Pons (tissue), 1 donor: ENCODE data around the gene DIDO1.
"Not testable (repeated sequence)": the region's sequence is repeated elsewhere in the genome, so short reads cannot be mapped to it uniquely, and the experiment has no call there.

Experiments used
- DNase-seq: peaks from one replicate; pipeline ENCODE4 v3.0.0-alpha.2; 2016; ENCODE audit warnings: low spot score

DIDO1 gene

DNA sequence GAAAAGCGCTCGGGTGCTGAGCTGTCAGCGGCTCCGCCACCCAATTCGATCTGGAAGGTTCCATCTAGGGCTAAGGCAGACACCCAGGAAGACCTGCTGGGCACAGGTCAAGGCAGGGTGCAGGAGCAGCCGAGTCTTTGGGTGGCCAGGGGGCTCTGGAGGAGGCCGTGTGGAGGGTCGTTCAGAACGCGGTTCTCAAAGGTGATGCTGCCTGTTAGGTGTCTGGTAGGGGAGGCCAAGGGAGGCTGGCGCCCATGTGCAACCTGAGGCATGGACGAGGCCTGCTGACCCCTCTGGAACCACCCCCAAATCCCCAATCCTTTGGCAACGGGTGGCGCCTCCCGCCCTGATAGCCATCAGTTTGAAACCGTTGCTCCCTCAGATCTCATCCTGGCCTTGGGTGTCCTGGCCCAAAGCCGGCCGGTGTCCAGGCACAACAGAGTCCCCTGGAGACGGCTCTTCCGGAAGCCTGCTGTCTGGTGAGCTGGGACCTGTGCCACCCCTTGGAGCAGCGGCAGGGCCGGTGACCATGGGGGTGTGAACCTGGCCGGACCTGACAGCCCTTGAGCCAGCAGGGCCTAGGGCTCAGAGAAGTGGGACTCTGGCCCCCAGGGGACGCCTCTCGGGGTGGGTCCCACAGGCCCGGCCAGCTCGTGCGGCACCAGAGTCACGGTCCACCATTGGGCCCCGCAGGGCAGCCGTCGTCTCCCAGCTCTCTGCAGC, 36.7 kb upstream of the DIDO1 start:
- no peak for DNase-seq

DNA sequence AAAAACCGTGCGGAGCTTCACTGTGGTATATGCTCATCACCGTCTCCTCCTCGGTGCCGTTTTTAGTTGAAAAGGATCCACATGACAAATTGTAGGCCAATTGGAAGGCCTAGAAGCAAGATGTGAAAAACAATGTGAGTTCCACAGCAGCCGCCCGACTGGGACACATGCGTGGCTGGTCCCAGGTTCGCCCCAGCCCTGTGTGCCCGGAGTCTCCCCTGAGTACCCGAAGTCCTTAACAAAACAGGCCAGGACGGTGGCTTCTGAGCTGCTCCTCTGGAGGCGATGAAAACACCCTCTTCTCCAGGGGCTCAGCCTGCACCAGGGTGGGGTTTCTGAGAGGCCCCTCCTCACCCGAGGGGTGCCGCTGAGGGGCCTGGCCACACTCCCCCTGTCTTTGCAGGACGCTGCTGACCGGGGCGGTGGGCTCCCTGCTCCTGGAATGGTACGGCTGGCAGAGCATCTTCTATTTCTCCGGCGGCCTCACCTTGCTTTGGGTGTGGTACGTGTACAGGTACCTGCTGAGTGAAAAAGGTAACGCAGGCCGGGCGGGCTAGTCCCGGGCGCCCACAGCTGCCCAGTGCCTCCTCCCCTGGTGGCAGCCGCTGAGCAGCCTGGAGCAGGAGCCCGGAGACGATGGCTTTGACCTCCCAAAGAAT, 36.0 kb upstream of the DIDO1 start:
- no peak for DNase-seq

DNA sequence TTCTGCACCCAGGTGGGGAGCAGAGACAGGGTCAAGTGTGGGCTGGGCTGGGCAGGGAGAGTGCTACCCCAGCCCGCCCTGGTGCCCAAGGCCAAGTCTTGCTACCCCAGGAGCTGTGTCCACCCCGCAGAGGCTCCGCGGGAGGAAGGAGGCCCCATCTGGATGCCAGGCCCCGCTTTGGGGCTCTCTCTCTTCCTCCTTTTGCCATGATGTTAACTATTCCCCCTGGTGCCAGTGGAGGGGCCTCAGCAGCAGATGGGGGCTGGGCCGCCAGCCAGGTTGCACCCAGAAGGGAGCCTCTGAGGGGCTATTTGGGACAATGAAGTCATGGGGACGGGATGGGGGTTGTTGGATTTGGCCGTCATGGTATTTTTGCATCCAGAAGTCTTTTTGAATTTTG, 35.5 kb upstream of the DIDO1 start:
- no peak for DNase-seq

DNA sequence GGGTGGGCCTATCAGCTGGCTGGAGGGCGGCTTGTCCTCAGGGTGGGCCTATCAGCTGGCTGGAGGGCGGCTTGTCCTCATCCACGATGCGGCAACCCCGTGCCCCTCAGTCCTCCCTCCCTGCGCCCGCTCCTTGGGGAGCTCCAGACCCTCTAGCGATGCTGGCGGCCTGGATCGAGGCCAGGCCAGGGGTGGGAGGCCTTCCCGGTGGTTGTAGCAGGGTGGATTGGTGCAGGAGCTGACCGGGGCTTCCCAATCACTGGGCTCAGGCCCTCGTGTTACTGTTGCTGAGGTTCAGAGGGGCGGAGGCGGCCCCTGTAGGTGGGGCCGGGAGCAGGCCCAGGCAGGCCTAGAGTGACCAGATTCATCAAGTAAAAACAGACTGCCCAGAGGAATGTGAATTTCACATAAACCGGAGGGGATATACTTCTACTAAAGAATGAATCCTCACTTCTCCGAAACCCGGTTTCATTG, 35.0 kb upstream of the DIDO1 start:
- DNase-seq, result no peak

DNA sequence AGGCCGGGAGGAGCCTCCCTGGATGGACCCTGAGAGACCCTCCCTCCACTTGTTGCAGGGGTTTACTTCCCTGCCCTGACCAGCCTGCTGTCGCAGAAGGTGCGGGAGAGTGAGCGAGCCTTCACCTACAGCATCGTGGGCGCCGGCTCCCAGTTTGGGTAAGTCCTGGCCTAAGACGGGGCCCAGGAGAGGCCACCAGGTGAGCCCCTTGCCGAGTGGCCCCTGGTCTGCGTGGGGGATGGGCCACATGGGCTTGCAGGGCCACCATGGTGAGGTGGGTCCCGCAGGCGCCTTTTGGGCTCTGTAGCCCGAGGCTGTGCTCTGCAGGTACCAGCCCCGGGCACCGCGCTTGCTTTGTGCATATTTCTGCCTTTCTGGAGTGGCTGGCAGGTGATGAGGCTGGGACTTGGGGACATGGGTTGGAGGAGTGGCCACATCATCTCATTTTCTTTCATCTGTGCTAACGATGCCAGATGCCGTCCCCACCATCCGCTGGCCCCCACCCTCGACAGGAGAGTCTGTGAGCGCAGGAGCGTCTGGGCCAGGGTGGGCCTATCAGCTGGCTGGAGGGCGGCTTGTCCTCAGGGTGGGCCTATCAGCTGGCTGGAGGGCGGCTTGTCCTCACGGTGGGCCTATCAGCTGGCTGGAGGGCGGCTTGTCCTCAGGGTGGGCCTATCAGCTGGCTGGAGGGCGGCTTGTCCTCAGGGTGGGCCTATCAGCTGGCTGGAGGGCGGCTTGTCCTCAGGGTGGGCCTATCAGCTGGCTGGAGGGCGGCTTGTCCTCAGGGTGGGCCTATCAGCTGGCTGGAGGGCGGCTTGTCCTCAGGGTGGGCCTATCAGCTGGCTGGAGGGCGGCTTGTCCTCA, 34.4 kb upstream of the DIDO1 start:
- DNase-seq, result not testable (repeated sequence)

DNA sequence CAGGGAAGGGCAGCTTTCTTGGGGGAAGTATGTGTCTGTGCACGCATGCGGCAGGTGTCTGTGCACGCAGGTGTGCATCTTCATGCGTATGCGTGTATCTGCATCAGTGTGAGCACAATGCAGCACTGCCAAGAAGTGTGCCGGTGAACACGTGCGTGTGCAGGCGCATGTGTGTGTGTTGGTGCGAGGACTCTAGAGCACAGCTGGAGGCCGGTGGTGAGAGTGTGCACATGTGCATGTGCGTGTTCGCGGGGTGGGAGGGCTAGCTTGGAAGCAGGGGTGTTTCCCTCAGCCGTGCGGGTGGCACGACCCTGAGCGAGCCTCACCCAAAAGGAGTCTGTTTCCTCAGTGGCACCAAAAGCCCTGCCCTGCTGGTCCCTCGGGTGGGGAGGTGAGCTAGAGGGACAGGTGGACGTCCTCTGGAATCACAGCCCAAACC, 33.7 kb upstream of the DIDO1 start:
- DNase-seq, result no peak

DNA sequence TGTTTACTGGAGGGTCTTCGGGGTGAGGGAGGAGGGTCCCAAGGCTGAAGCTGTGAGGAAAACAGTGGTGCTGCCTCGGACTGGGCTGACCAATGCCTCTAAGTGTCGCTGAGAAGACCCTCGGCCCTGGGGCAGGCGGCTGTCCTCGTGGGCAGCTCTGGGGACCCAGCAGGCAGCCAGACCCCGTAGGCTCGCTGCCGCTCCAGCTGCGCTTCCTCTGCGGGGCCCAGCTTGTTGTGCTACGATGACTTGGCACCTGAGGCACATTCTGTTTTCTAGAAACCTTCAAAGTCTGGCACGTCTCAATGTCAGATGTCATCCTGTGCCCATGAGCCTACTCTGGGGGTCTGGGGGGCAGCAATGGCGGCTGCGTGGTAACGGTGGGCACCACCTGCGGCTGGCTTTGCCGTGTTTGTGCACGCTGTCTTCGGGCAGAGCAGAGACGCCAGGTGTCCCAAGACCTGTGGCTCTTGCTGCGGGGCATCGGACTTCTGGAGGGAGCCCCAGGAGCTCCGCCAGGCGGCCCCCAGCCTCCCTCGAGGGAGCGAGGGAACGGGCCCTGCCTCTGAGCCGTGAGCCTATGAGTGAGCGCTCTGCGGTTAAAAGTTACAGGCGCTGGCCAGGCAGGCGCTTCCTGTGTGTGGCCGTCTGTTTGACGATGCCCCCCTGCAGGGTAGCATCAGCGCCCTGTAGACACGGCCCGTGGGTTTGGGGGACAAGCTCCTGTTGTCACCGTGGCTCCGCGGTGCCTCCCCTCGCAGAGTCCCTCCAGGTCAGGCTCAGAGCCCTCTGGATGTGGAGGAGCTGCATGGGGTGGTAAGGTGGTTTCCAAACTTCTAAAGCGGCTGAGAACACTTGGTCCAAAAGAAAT, 33.0 kb upstream of the DIDO1 start:
- DNase-seq, result no peak

DNA sequence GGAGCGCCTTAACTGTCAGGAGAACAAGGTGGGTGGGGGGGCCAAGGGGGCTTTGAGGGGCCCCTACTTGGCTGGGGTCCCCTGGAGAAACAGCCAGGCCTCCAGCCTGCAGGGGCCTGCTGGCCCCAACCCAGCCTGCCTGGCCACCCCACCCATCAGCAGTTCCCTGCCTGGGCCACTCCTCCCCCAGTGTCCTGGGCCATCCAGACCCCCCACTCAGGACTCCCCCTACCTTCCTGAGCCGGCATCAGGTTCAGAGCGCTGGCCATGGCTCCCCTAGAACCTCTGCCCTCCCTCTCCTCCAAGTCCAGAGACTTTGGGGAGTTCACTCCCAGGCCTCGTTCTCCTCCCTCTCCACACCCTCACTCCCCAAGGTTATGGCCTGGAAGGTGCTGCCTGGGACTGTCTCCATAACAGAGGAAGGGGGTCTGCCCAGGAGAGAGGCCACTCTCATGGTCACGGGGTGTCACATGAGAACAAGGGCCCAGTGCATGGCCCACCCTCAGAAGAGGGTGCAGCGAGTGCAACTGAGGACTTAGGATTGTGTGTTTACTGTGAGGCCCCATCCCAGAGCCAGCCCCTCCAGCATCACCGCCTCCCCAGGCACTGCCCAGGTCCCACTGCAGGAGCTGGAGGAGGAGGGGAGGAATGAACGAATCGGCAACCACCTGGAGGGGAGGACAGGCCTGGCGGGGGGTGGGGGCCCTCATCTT, 32.2 kb upstream of the DIDO1 start:
- no peak for DNase-seq

DNA sequence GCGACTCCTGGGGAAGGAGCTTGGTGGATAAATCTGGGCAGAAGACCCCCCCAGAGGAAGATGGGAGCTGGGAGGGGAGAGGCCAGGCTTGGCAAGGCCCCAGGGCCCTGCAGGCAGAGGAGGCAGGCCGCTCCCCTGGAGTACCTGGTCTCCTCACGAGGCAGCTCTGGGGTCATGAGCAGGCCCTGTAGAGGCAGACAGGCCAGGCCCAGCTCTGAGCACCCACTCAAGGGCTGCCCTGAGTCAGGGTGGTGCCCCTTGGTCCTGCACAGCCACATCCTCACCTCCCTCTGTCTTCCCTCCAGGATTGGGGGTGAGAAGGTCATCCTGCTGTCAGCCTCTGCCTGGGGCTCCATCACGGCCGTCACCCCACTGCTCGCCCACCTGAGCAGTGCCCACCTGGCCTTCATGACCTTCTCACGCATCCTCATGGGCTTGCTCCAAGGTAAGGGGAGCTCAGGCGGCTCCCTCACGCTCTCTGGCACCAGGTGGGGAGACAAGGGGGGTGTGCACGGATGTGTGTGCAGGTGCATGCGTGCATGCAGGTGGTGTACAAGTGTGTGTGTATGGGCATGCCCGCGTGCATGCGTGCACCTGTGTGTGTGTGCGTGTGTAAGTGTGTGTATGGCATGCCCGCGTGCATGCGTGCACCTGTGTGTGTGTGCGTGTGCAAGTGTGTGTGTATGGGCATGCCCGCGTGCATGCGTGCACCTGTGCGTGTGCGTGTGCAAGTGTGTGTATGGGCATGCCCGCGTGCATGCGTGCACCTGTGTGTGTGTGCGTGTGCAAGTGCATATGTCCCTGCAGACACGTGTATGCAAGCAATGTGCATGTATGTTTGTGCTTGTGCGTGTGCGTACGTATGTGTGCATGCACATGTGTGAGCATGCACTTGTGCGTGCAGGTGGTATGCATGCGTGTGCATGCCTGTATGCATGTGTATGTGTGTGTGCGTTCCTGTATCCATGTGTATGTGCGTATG, 31.1 kb upstream of the DIDO1 start:
- DNase-seq, result no peak

DNA sequence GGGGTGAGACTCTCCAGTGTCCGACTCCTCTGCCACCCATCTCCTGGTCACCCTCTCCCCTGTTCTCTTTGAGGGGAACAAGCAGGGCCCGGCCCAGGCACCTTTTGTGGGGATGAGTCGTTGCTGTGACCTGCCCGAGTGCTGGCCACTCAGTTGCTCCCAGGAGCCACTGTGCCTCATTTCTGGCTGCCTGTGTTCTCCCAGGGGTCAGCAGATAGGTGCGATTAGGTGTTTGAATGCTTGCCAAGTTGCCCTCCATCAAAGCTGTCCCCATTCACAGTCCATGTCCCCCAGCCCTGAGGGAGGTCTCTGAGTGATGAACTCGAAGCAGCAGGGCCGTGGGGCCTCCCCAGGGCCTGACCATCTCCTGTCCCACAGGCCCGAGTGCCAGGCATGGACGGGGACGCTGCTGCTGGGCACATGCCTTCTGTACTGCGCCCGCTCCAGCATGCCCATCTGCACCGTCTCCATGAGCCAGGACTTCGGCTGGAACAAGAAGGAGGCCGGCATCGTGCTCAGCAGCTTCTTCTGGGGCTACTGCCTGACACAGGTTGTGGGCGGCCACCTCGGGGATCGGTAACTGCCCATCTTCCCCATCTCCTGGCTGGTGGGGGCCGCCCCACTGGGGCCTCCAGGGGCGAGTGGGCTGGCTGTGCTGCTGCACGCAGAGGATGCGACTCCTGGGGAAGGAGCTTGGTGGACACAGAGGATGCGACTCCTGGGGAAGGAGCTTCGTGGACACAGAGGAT, 30.3 kb upstream of the DIDO1 start:
- DNase-seq, result no peak

DNA sequence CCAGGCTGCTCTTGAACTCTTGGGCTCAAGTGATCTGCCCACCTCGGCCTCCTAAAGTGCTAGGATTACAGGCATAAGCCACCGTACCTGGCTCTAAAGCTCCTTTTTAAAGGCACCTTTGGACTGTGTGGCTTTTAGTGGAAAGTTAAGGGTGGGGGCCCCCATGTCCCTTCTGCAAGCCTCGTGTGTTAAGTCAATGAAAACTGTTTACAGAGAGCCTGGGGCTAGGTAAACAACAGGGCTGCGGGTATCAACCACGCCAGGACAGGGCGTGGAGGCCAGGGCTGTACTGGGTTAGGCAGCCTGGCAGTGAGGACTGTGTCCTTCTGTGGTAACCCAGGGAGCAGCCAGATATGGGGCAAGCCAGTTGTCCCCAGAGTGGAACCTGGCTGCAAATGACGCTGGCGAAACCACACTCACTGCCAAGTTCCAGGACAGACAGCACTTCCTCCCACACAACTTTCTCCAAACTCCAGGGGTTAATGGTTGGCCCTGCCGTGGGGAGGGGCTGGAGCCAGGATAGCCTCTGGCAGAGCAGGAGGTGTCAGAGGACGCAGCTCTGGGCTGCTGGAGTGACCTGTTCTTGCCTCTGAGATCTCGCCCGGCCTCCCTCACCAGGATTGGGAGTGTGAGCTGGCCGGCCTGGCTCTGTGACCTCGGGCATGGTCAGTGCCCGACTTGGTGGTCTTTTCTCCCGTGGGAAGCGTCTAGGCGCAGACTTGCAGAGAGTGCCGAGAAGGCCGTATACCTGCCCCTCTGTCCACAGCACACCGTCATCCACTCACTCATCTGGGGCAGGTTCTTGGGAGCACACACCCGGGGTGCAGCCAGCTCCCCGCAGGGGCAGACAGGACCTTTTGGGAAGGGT, 29.4 kb upstream of the DIDO1 start:
- no peak for DNase-seq

DNA sequence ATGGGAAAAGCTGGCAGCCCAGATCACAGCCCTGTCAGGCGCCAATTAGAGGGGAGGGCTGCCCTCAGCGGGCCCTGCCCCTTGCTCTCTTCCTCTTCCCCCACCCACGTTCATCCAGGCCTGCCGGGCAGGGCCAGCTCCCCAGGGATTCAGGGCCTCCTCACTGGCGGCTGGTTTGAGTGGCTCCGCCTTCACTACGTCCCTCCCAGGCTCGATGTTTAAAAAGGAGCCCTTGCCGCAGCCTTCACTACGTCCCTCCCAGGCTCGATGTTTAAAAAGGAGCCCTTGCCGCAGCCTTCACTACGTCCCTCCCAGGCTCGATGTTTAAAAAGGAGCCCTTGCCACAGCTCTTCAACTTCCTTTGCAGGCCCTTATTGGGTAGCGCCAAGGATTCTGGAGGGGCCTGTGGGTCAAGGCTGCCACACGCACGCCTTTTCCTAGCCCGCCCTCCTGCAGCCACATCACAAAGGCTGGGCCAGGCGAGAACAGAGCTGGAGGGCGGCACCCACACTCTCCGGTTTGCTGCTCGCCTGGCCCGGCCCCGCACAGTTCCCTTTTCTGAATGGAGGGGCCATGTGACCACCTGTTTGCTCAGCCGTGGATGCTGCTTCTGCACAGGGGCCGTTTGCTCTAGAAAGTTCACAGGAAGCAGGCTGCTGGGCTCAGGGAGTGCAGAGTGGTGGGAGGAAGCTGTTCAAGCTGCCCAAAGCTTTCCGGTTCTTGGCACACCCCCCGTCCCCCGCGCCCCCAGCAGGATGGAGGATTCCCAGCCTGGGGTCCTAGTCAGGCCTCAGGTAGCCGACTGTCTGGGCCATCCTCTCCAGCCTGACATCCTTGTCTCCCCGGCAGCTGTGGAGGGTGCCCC, 27.8 kb upstream of the DIDO1 start:
- DNase-seq, result peak; percentile 61

DNA sequence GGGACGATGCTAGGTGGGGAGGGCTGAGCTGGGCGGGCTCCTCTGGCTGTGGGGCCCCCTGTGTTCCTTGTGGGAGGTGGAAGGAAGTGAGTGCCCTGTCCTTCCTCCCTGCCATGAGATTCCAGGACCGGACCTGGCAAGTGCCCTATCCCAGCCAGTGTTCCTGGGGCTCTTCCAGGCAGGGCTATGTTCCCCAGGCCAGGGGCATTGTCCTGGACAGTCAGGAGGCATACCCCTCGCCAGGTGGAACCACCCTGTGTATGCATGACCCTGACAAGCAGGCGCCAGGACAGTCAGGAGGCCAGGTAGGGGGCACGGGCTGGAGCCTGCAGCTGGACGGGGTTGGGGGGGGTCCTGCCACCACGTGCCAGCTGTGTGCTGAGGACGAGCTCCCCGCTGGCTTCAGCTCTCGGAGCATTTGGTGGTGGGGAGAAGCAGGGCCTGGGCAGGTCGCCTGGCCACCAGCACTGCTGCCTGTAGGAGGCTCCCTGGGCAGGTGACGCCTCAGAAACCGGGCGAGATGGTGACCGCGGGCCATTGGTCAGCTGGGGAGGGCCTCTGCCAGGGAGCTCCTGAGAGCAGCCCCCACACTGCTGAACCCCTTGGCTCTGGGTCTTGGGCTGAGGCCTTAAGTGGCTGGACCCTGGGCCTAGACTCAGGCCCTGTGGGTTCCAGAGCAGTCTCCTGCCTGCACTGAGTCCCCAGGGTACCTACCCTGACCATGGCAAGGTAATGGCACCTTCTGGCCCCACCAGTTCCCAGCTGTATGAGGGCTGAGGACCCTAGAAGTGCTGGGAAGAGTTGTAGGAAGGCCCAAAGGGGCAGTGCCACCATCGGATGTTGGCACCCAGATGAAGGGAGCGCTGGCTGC, 26.9 kb upstream of the DIDO1 start:
- DNase-seq, result no peak

DNA sequence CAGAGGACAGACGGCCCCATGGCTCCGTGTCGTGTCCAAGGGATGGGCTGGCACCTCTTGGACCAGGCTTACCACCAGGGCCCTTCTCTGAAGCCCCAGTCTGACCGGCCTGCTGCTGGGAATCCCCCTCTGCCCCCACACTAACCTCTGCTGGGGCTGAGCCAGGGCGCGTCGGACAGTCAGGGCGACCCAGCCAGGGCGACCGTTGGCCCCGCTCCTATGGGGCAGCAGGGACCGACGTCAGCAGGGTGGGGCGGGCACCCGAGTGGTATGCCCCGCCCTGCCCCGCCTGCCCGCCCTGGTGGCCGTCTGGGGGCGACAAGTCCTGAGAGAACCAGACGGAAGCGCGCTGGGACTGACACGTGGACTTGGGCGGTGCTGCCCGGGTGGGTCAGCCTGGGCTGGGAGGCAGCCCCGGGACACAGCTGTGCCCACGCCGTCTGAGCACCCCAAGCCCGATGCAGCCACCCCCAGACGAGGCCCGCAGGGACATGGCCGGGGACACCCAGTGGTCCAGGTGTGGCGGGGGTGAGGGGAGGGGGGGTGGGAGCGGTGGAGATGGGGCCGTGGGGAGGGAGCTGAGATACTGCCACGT, 26.2 kb upstream of the DIDO1 start, which contains the start of gene SLC17A9:
Gene SLC17A9, plus strand, starts transcription at position 337 of the 595 bp plus-strand sequence. Its CDS starts 122 bp downstream, at position 459.
- no peak for DNase-seq

DNA sequence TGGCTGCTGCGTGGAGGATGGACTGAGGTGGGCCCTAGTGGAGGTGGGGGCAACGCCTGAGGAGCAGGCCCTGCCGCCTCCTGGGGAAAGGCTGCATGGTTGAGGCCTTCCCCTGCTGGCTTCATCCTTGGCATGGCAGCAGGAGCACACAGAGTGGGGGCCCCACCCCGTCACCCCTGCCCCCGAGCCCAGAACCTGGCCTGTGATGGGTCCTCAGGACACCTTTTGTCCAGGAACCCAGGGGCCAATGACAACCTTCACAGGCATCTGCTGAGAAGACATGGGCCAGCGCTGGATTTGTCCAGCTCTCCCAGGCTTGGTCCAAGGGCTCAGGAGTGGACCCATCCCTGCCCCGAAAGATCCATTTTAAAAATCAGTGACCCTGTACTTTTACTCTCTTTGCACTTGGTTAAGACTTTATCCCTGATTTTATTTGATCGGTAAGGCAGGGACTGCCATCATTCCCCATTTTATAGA, 25.6 kb upstream of the DIDO1 start:
- DNase-seq, result no peak
